Spleen (tissue), 7 donors: ENCODE results near the gene ZNF780A.

Experiments used
- CTCF ChIP-seq, 11 experiments: fragments of 200-600 bp in 7 of 11; fragments of 450-650 bp in 4 of 11; sonication (generic) in 4 of 11; IDR thresholded peaks in 8 of 11; conservative IDR thresholded peaks in 3 of 11; 1 replicate in 7 of 11; 2 replicates in 4 of 11; pipeline versions ENCODE4 v1.4.0 to v1.8.0; 2016 to 2021; ENCODE audit warnings: antibody characterized with exemption in 11 of 11, inconsistent platforms in 4 of 11, mild to moderate bottlenecking in 1 of 11
- POLR2A ChIP-seq, 3 donors: fragments of 450-650 bp; IDR thresholded peaks; one replicate each; pipeline ENCODE4 v1.5.1; 2017; ENCODE audit warnings: antibody characterized with exemption in 3 of 3, mild to moderate bottlenecking in 1 of 3
- donor health status: DM: no; HTN: no; CAD: no; lungs with moderate emphysema.
- donor health status: DM: no; HTN: no; CAD: no.
- donor health status: DM: no; HTN: no; CAD: no.

DNA sequence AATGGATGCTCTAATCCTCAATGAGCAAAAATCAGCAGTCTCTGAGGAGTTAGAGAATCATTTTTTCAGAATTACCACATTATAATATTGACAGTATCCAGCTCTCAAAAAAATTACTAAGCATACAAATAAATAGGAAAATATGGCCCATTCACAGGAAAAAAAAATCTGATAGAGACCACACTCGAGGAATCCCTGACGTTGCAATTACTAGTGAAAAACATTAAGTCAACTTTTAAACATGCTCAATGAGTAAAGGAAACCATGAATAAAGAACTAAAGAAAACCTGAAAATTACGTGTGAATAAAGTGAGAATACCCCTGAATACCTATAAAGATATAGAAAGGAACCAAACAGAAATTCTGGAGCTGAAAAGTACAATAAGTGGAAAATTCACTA lies 38.7 kb upstream of the ZNF780A start:
- TF ChIP-seq CTCF (IDR thresholded peaks at IDR 0.05 in 8 of 11, conservative IDR thresholded peaks at IDR 0.05 in 3 of 11): no peak
- TF ChIP-seq POLR2A (IDR thresholded peaks at IDR 0.05): no peak
